CD8-positive, alpha-beta memory T cell (primary cell): ENCODE data around the gene LRRC8D. TPM values are rescaled to one million over a fixed set of nuclear protein-coding genes. Genes with fewer than 3 reads are reported as not detected.
A peak's percentile ranks its signal among the peaks of the same experiment; 100 is the strongest.

Source experiments
- CTCF ChIA-PET: fragments of 350-600 bp; sonication (Branson Sonifier 250); formaldehyde crosslinking; loops from one replicate; lab custom pipeline; 2021; ENCODE audit warnings: antibody characterized with exemption; lab: Charles Lee
- POLR2A ChIA-PET: fragments of 350-600 bp; sonication (Branson Sonifier 250); formaldehyde crosslinking; loops from one replicate; lab custom pipeline; 2021; ENCODE audit warnings: antibody characterized with exemption; lab: Charles Lee
- DNase-seq, 5 donors: peaks; one replicate each; pipeline versions ENCODE4 v3.0.0 to v3.0.0-alpha.2; 2020 to 2022; ENCODE audit warnings: mixed read lengths in 1 of 5
- H3K27ac ChIP-seq: one replicate; pipeline ENCODE4 v1.7.0; 2013; ENCODE audit warnings: low read depth, mild to moderate bottlenecking, low read length, moderate library complexity
- H3K27me3 ChIP-seq: 2 replicates; pipeline ENCODE4 v1.7.0; 2013; ENCODE audit warnings: low read length, mild to moderate bottlenecking; ENCODE audit not compliant: insufficient read depth, poor library complexity, severe bottlenecking
- H3K36me3 ChIP-seq: 2 replicates; pipeline ENCODE4 v1.7.0; 2013; ENCODE audit warnings: mild to moderate bottlenecking, low read length, moderate library complexity; ENCODE audit not compliant: insufficient read depth
- H3K4me1 ChIP-seq: 2 replicates; pipeline ENCODE4 v1.7.0; 2013; ENCODE audit warnings: mild to moderate bottlenecking, low read length, moderate library complexity; ENCODE audit not compliant: insufficient read depth
- H3K4me3 ChIP-seq: 2 replicates; pipeline ENCODE4 v1.7.0; 2013; ENCODE audit warnings: mild to moderate bottlenecking, low read length
- H3K9me3 ChIP-seq: 2 replicates; pipeline ENCODE4 v1.7.0; 2013; ENCODE audit warnings: mild to moderate bottlenecking, low read length
- H3K27ac Mint-ChIP-seq, 8 donors: one replicate each; pipeline ENCODE4 v1.8.0; 2020 to 2021; ENCODE audit warnings: mixed read lengths in 8 of 8, mild to moderate bottlenecking in 6 of 8, inconsistent platforms in 3 of 8, moderate library complexity in 3 of 8
- H3K27me3 Mint-ChIP-seq, 2 donors: one replicate each; pipeline ENCODE4 v1.8.0; 2020 to 2021; ENCODE audit warnings: mixed read lengths in 2 of 2, mild to moderate bottlenecking in 1 of 2, moderate library complexity in 1 of 2
- H3K36me3 Mint-ChIP-seq, 3 donors: one replicate each; pipeline ENCODE4 v1.8.0; 2020 to 2021; ENCODE audit warnings: mixed read lengths in 3 of 3, inconsistent platforms in 1 of 3, mild to moderate bottlenecking in 1 of 3
- H3K4me1 Mint-ChIP-seq, 3 donors: one replicate each; pipeline ENCODE4 v1.8.0; 2020 to 2021; ENCODE audit warnings: mixed read lengths in 3 of 3, inconsistent platforms in 1 of 3, mild to moderate bottlenecking in 1 of 3
- H3K4me3 Mint-ChIP-seq, 7 donors: one replicate each; pipeline ENCODE4 v1.8.0; 2020 to 2021; ENCODE audit warnings: mixed read lengths in 7 of 7, mild to moderate bottlenecking in 6 of 7, moderate library complexity in 4 of 7, inconsistent platforms in 2 of 7
- H3K9me3 Mint-ChIP-seq, 5 donors: one replicate each; pipeline ENCODE4 v1.8.0; 2020 to 2022; ENCODE audit warnings: mixed read lengths in 5 of 5, mild to moderate bottlenecking in 3 of 5, moderate library complexity in 2 of 5, inconsistent platforms in 1 of 5
- polyA plus RNA-seq: library from polyadenylated mRNA; unstranded; fragments of 300-500 nt; fragmentation: Illumina TruSeq; gene quantifications from one replicate; pipeline ENCODE4 v1.2.3, GENCODE V29; 2021
- total RNA-seq, 2 experiments: library from RNA; stranded (reverse); gene quantifications; one replicate each; pipeline ENCODE4 v1.2.3, GENCODE V29; 2021

The LRRC8D gene
- total and polyA plus RNA-seq, 3 experiments from 2014 or later = 39.0 to 56.3 (median 41.9) TPM

DNA sequence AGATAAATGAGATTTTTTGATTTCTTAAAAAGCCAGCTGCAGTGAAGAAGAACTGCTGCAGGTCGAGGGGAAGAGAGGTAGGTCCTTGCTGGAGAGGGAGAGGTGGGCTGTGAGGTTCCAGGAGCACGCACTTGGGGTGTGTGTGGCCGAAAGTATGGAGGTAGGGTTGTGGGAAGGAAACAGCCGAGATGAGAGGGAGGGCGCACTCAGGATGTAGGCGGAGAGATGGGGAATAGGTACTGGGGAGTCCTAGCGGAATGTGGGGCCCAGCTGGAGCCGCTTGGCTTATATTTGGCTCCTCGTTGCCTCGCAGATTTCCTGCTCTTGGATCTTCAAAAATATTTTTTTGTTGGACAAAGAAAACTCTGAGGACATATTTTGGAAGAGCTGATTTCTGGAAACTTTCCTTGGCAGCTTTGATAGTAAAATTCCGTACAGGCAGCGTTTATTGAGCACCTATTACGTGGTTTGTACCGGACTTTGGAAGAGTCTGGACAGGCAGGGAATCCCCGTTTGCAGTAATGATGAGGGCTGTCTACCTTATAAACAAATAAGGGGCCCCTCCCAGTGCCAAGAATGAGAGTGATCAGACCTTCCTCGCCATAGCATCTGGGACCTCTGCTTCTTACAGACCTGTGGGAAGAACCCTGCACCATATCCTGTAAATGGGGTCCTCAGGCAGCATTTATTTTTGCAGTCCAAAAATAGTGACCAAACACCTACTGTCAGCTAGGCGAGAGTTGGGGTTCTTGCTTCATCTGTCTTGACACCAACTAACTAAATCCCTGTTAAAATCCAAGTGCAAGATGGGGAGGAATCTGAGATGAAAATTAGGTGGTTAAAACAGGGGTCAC lies 1.5 kb downstream of the LRRC8D start:
- Mint-ChIP-seq H3K9me3 (no peaks in the 10 kb centered on the region), H3K36me3 (peaks cover 0 to 5% (median 0%) of the 10 kb centered on the region in 3 donors), H3K27me3 (no peaks in the 10 kb centered on the region), H3K27ac (peak overlapping the region in 7 of 8 donors; percentile 35 to 93 (median 86)), H3K4me1 (peaks cover 26 to 35% (median 33%) of the 10 kb centered on the region in 3 donors), H3K4me3 (peak overlapping the region; percentile 85 to 92 (median 88))
- H3K27me3 ChIP-seq = no peaks in the 10 kb centered on the region
- DNase-seq = no peak
- ChIA-PET POLR2A (interaction anchor here (0.6 to 3.2 kb wide), 3 partner anchors 18 to 143 kb away, joined by 3 to 28 read pairs (median 4); no protein-coding TSS in a partner anchor), CTCF (interaction anchor here (0.7 to 3.3 kb wide), 5 partner anchors 18 to 165 kb away, joined by 3 to 28 read pairs (median 3); no protein-coding TSS in a partner anchor)
- peaks cover 19% of the 10 kb centered on the region for H3K4me1 ChIP-seq
- no peaks in the 10 kb centered on the region for H3K9me3 ChIP-seq
- H3K36me3 ChIP-seq = no peaks in the 10 kb centered on the region
- peak overlapping the region; percentile 83 for H3K4me3 ChIP-seq
- peak overlapping the region; percentile 72 for H3K27ac ChIP-seq

- H3K27me3 ChIP-seq = no peaks in the 10 kb centered on the region
- H3K4me3 Mint-ChIP-seq = peak overlapping the region in 4 of 7 donors; percentile 87 to 91 (median 88)
- H3K9me3 Mint-ChIP-seq = no peaks in the 10 kb centered on the region
- H3K27me3 Mint-ChIP-seq = no peaks in the 10 kb centered on the region
- H3K27ac ChIP-seq = peak overlapping the region; percentile 72
- no peaks in the 10 kb centered on the region for H3K36me3 ChIP-seq
- no peak overlapping the region for H3K4me3 ChIP-seq
- ChIA-PET CTCF (interaction anchor here (1.1 to 3.6 kb wide), 2 partner anchors 20 to 24 kb away, joined by 3 to 20 read pairs; no protein-coding TSS in a partner anchor), POLR2A (interaction anchor here (0.8 kb wide), 1 partner anchor 20 kb away, joined by 3 read pairs; no protein-coding TSS in a partner anchor)
- no peak for DNase-seq
- H3K4me1 Mint-ChIP-seq = peaks cover 26 to 35% (median 33%) of the 10 kb centered on the region in 3 donors
- H3K36me3 Mint-ChIP-seq = peaks cover 0 to 5% (median 2%) of the 10 kb centered on the region in 3 donors
- H3K9me3 ChIP-seq = no peaks in the 10 kb centered on the region
- peak overlapping the region in 4 of 8 donors; percentile 3 to 74 (median 40) for H3K27ac Mint-ChIP-seq
- peaks cover 19% of the 10 kb centered on the region for H3K4me1 ChIP-seq
These were observed 2.3 kb downstream of the LRRC8D start for GRCh38 chr1:89822999-89823628.

- DNase-seq = no peak
- Histone ChIP-seq H3K4me3 (no peak overlapping the region), H3K4me1 (peaks cover 19% of the 10 kb centered on the region), H3K27ac (peak overlapping the region; percentile 72), H3K27me3 (no peaks in the 10 kb centered on the region), H3K36me3 (no peaks in the 10 kb centered on the region), H3K9me3 (no peaks in the 10 kb centered on the region)
- ChIA-PET POLR2A (interaction anchor here (0.8 to 1.7 kb wide), 2 partner anchors 14 to 19 kb away, joined by 3 read pairs; no protein-coding TSS in a partner anchor), CTCF (interaction anchor here (1.1 to 3.6 kb wide), 2 partner anchors 20 to 23 kb away, joined by 3 to 20 read pairs; no protein-coding TSS in a partner anchor)
- H3K27me3 Mint-ChIP-seq = no peaks in the 10 kb centered on the region
- H3K4me1 Mint-ChIP-seq = peaks cover 26 to 34% (median 32%) of the 10 kb centered on the region in 3 donors
- no peaks in the 10 kb centered on the region for H3K9me3 Mint-ChIP-seq
- peaks cover 0 to 5% (median 2%) of the 10 kb centered on the region in 3 donors for H3K36me3 Mint-ChIP-seq
- H3K4me3 Mint-ChIP-seq = peak overlapping the region in 1 of 7 donors; percentile 61
- peak overlapping the region in 4 of 8 donors; percentile 2 to 74 (median 32) for H3K27ac Mint-ChIP-seq
These were observed 3.0 kb downstream of the LRRC8D start for GRCh38 chr1:89823679-89824292.

- CTCF ChIA-PET = interaction anchor here (3.6 kb wide), 1 partner anchor 17 kb away, joined by 20 read pairs; no protein-coding TSS in a partner anchor
- no peak for DNase-seq
- H3K4me3 ChIP-seq = no peak overlapping the region
- H3K4me1 ChIP-seq = peaks cover 6% of the 10 kb centered on the region
- Mint-ChIP-seq H3K36me3 (peaks cover 0 to 3% (median 2%) of the 10 kb centered on the region in 3 donors), H3K9me3 (no peaks in the 10 kb centered on the region), H3K27me3 (no peaks in the 10 kb centered on the region), H3K4me1 (peaks cover 12 to 17% (median 16%) of the 10 kb centered on the region in 3 donors), H3K27ac (no peak overlapping the region), H3K4me3 (no peak overlapping the region)
- POLR2A ChIA-PET = interaction anchor here (1.0 kb wide), 1 partner anchor 17 kb away, joined by 5 read pairs; no protein-coding TSS in a partner anchor
- H3K27me3 ChIP-seq = no peaks in the 10 kb centered on the region
- no peaks in the 10 kb centered on the region for H3K36me3 ChIP-seq
- no peak overlapping the region for H3K27ac ChIP-seq
- no peaks in the 10 kb centered on the region for H3K9me3 ChIP-seq
These were observed 5.8 kb downstream of the LRRC8D start for GRCh38 chr1:89826594-89826993.

GRCh38 chr1:89827330-89827729 lies 6.5 kb downstream of the LRRC8D start:
- H3K4me1 Mint-ChIP-seq = peaks cover 6 to 11% (median 10%) of the 10 kb centered on the region in 3 donors
- ChIA-PET CTCF (interaction anchor here (2.7 kb wide), 1 partner anchor 16 kb away, joined by 9 read pairs; no protein-coding TSS in a partner anchor), POLR2A (interaction anchor here (1.0 kb wide), 1 partner anchor 16 kb away, joined by 5 read pairs; no protein-coding TSS in a partner anchor)

DNA sequence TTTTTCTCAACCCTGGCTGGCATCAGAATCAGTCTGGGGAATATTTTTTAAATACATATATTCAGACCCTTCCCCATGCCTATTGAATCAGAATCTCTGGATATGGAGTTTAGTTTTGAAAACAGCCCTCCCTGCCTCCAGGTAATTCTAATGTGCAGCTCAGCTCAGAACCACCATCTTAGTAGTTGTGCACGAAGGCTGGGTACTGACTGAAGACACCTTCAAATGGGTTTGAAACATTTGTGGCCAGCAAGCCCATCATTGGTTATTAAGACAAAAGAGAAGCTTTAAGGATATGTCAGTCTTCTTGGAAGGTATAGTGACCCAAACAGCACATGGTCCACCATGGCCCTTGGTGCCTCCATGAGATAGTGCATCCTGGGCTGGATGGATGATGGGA lies 7.1 kb downstream of the LRRC8D start:
- ChIA-PET CTCF (interaction anchor here (2.7 kb wide), 1 partner anchor 15 kb away, joined by 9 read pairs; no protein-coding TSS in a partner anchor), POLR2A (no interaction called here)
- Histone ChIP-seq H3K27ac (no peak overlapping the region), H3K9me3 (no peaks in the 10 kb centered on the region), H3K4me1 (no peaks in the 10 kb centered on the region), H3K27me3 (no peaks in the 10 kb centered on the region), H3K36me3 (no peaks in the 10 kb centered on the region), H3K4me3 (no peak overlapping the region)
- H3K36me3 Mint-ChIP-seq = peaks cover 0 to 2% (median 2%) of the 10 kb centered on the region in 3 donors
- H3K4me3 Mint-ChIP-seq = no peak overlapping the region
- H3K4me1 Mint-ChIP-seq = peaks cover 5 to 7% (median 6%) of the 10 kb centered on the region in 3 donors
- H3K27ac Mint-ChIP-seq = no peak overlapping the region
- no peaks in the 10 kb centered on the region for H3K27me3 Mint-ChIP-seq
- DNase-seq = no peak
- no peaks in the 10 kb centered on the region for H3K9me3 Mint-ChIP-seq

More at GRCh38 chr1:89827330-89827729, 6.5 kb downstream of the LRRC8D start:
- no peaks in the 10 kb centered on the region for H3K9me3 ChIP-seq
- peaks cover 0 to 2% (median 2%) of the 10 kb centered on the region in 3 donors for H3K36me3 Mint-ChIP-seq
- H3K27me3 ChIP-seq = no peaks in the 10 kb centered on the region
- H3K4me3 Mint-ChIP-seq = no peak overlapping the region
- H3K27ac Mint-ChIP-seq = no peak overlapping the region
- H3K4me1 ChIP-seq = no peaks in the 10 kb centered on the region
- H3K27me3 Mint-ChIP-seq = no peaks in the 10 kb centered on the region
- no peak for DNase-seq
- H3K27ac ChIP-seq = no peak overlapping the region
- no peak overlapping the region for H3K4me3 ChIP-seq
- no peaks in the 10 kb centered on the region for H3K36me3 ChIP-seq
- H3K9me3 Mint-ChIP-seq = no peaks in the 10 kb centered on the region

- H3K27ac Mint-ChIP-seq = no peak overlapping the region
- Histone ChIP-seq H3K27ac (no peak overlapping the region), H3K9me3 (no peaks in the 10 kb centered on the region), H3K4me3 (no peak overlapping the region), H3K4me1 (no peaks in the 10 kb centered on the region), H3K36me3 (no peaks in the 10 kb centered on the region), H3K27me3 (no peaks in the 10 kb centered on the region)
- ChIA-PET POLR2A (no interaction called here), CTCF (interaction anchor here (2.7 kb wide), 1 partner anchor 14 kb away, joined by 9 read pairs; no protein-coding TSS in a partner anchor)
- no peak for DNase-seq
- peaks cover 0 to 2% (median 2%) of the 10 kb centered on the region in 3 donors for H3K36me3 Mint-ChIP-seq
- no peaks in the 10 kb centered on the region for H3K27me3 Mint-ChIP-seq
- H3K4me3 Mint-ChIP-seq = no peak overlapping the region
- H3K4me1 Mint-ChIP-seq = peaks cover 1 to 4% (median 3%) of the 10 kb centered on the region in 3 donors
- no peaks in the 10 kb centered on the region for H3K9me3 Mint-ChIP-seq
These were observed 8.4 kb downstream of the LRRC8D start for GRCh38 chr1:89829186-89829585.
